OCI-M1 (cell line): ENCODE results near the gene SMLR1.
"Not testable (repeated sequence)": the region's sequence is repeated elsewhere in the genome, so short reads cannot be mapped to it uniquely, and the experiment has no call there.

Experiments used
- DNase-seq: peaks from one replicate; lab custom pipeline; 2025; lab: John Stamatoyannopoulos, UW

SMLR1 gene

GRCh38 chr6:130827247-130828149 lies at the start of gene SMLR1:
Gene SMLR1, plus strand, starts transcription at chr6:130827406. Its CDS starts 8 bp downstream, at chr6:130827414.
- no peak for DNase-seq

- peak; percentile 77 for DNase-seq
Observed at GRCh38 chr6:130778946-130779657, 48.1 kb upstream of the SMLR1 start.

GRCh38 chr6:130779658-130780033 lies 47.6 kb upstream of the SMLR1 start:
- no peak for DNase-seq

GRCh38 chr6:130780122-130780521 lies 47.1 kb upstream of the SMLR1 start:
- no peak for DNase-seq

GRCh38 chr6:130781557-130781956 lies 45.6 kb upstream of the SMLR1 start:
- no peak for DNase-seq

- no peak for DNase-seq
Observed at GRCh38 chr6:130783416-130784107, 43.6 kb upstream of the SMLR1 start.

GRCh38 chr6:130787726-130788500 lies 39.3 kb upstream of the SMLR1 start:
- DNase-seq: peak; percentile 67

- DNase-seq: peak; percentile 12
Observed at GRCh38 chr6:130788954-130789353, 38.3 kb upstream of the SMLR1 start.

- no peak for DNase-seq
Observed at GRCh38 chr6:130794010-130794697, 33.1 kb upstream of the SMLR1 start.

GRCh38 chr6:130794738-130795137 lies 32.5 kb upstream of the SMLR1 start:
- DNase-seq: no peak

- no peak for DNase-seq
Observed at GRCh38 chr6:130796313-130796905, 30.8 kb upstream of the SMLR1 start.

GRCh38 chr6:130797061-130797460 lies 30.1 kb upstream of the SMLR1 start:
- no peak for DNase-seq

- DNase-seq: not testable (repeated sequence)
Observed at GRCh38 chr6:130801368-130801767, 25.8 kb upstream of the SMLR1 start.

GRCh38 chr6:130810307-130811030 lies 16.7 kb upstream of the SMLR1 start:
- no peak for DNase-seq

- DNase-seq: no peak
Observed at GRCh38 chr6:130811932-130812331, 15.3 kb upstream of the SMLR1 start.

- DNase-seq: no peak
Observed at GRCh38 chr6:130814506-130814905, 12.7 kb upstream of the SMLR1 start.

- DNase-seq: no peak
Observed at GRCh38 chr6:130815200-130816071, 11.8 kb upstream of the SMLR1 start.

GRCh38 chr6:130822736-130823135 lies 4.5 kb upstream of the SMLR1 start:
- DNase-seq: no peak
